ENCODE measurements around the gene ATP6V1B1.
A peak's percentile ranks its signal among the peaks of the same experiment; 100 is the strongest.

The ATP6V1B1 gene

GRCh38 chr2:70959271-70959761, 23.6 kb downstream of the ATP6V1B1 start:
- no peak for DNase-seq (ENCODE audit: low read depth)
- H3K4me3 ChIP-seq (ENCODE audit: low read length): no peak overlapping the region
- TF ChIP-seq CTCF (conservative IDR thresholded peaks at IDR 0.05; ENCODE audit: low read length): no peak

- 0 out of 2 replicates have a peak, but pooled peaks have one; percentile 4 for TF ChIP-seq CTCF (conservative IDR thresholded peaks at IDR 0.05; ENCODE audit: low read length)
- no peak overlapping the region for H3K4me3 ChIP-seq (ENCODE audit: low read length)
- no peak for DNase-seq (ENCODE audit: low read depth)
Measured at GRCh38 chr2:70959851-70960832, 24.4 kb downstream of the ATP6V1B1 start.

GRCh38 chr2:70960833-70961647, 25.3 kb downstream of the ATP6V1B1 start:
- no peak overlapping the region for H3K4me3 ChIP-seq (ENCODE audit: low read length)
- DNase-seq (ENCODE audit: low read depth): no peak
- TF ChIP-seq CTCF (conservative IDR thresholded peaks at IDR 0.05; ENCODE audit: low read length): no peak

- no peak for TF ChIP-seq CTCF (conservative IDR thresholded peaks at IDR 0.05; ENCODE audit: low read length)
- no peak for DNase-seq (ENCODE audit: low read depth)
- no peak overlapping the region for H3K4me3 ChIP-seq (ENCODE audit: low read length)
Measured at GRCh38 chr2:70961648-70961994, 25.9 kb downstream of the ATP6V1B1 start.

- no peak overlapping the region for H3K4me3 ChIP-seq (ENCODE audit: low read length)
- TF ChIP-seq CTCF (conservative IDR thresholded peaks at IDR 0.05; ENCODE audit: low read length): no peak
- DNase-seq (ENCODE audit: low read depth): no peak
Measured at GRCh38 chr2:70962211-70962884, 26.6 kb downstream of the ATP6V1B1 start.

- DNase-seq (ENCODE audit: low read depth): no peak
- TF ChIP-seq CTCF (conservative IDR thresholded peaks at IDR 0.05; ENCODE audit: low read length): no peak
- H3K4me3 ChIP-seq (ENCODE audit: low read length): no peak overlapping the region
Measured at GRCh38 chr2:70962885-70963878, 27.5 kb downstream of the ATP6V1B1 start.
